NCI-H2196 treated with DMSO at 0.1 percent for 48 hours (cell line): ENCODE measurements around the gene PPP2R3B.
"Not testable (repeated sequence)": the region's sequence is repeated elsewhere in the genome, so short reads cannot be mapped to it uniquely, and the experiment has no call there.

Experiments
- DNase-seq: peaks from one replicate; lab custom pipeline; 2025; ENCODE audit not compliant: unreplicated experiment; lab: John Stamatoyannopoulos, UW

The PPP2R3B gene

GRCh38 chrX:353566-354535 is 32.9 kb downstream of the PPP2R3B start:
- no peak for DNase-seq

GRCh38 chrX:352582-353314 is 34.0 kb downstream of the PPP2R3B start:
- DNase-seq, result no peak

- no peak for DNase-seq
These were observed 34.5 kb downstream of the PPP2R3B start for GRCh38 chrX:352181-352580.

GRCh38 chrX:351736-352135 is 35.0 kb downstream of the PPP2R3B start:
- no peak for DNase-seq

GRCh38 chrX:351324-351641 is 35.4 kb downstream of the PPP2R3B start:
- not testable (repeated sequence) for DNase-seq

GRCh38 chrX:350534-351323 is 36.0 kb downstream of the PPP2R3B start:
- DNase-seq, result no peak

GRCh38 chrX:350148-350533 is 36.6 kb downstream of the PPP2R3B start:
- DNase-seq, result no peak

- no peak for DNase-seq
These were observed 37.0 kb downstream of the PPP2R3B start for GRCh38 chrX:349702-350101.

GRCh38 chrX:349196-349595 is 37.5 kb downstream of the PPP2R3B start:
- no peak for DNase-seq

GRCh38 chrX:348461-349117 is 38.1 kb downstream of the PPP2R3B start:
- DNase-seq, result no peak

GRCh38 chrX:347351-348117 is 39.2 kb downstream of the PPP2R3B start:
- DNase-seq, result no peak

GRCh38 chrX:346034-346813 is 40.5 kb downstream of the PPP2R3B start:
- DNase-seq, result no peak

- no peak for DNase-seq
These were observed 41.4 kb downstream of the PPP2R3B start for GRCh38 chrX:345020-345925.

- no peak for DNase-seq
These were observed 42.3 kb downstream of the PPP2R3B start for GRCh38 chrX:344371-344901.

- no peak for DNase-seq
These were observed 45.1 kb downstream of the PPP2R3B start for GRCh38 chrX:341541-342101.

- no peak for DNase-seq
These were observed 45.9 kb downstream of the PPP2R3B start for GRCh38 chrX:340641-341423.

- DNase-seq, result no peak
These were observed 46.6 kb downstream of the PPP2R3B start for GRCh38 chrX:340121-340520.
